ENCODE results near the gene SYNE1. TPM values are rescaled to one million over a fixed set of nuclear protein-coding genes. Genes with fewer than 3 reads are reported as not detected.

SYNE1 gene
- total and polyA plus RNA-seq, 2 of the 8 experiments (the other 6 are each of a cell fraction or from before 2014, with no cell fraction given), result 2.8 to 5.5 TPM

- no peak for TF ChIP-seq CHD7 (IDR thresholded peaks at IDR 0.05; ENCODE audit: insufficient replicate concordance, low read length)
- TF ChIP-seq EP300 (IDR thresholded peaks at IDR 0.05; ENCODE audit: borderline replicate concordance in 1 of 2, low read depth in 2 of 2, low read length in 2 of 2), result no peak
- no peak for TF ChIP-seq KDM1A (IDR thresholded peaks at IDR 0.05; ENCODE audit: borderline replicate concordance, low read length)
- TF ChIP-seq BRCA1 (IDR thresholded peaks at IDR 0.05; ENCODE audit: low read depth, low read length), result no peak
- no peak for TF ChIP-seq ATF2 (IDR thresholded peaks at IDR 0.05; ENCODE audit: low read length)
- TF ChIP-seq SIN3A (conservative IDR thresholded peaks at IDR 0.05 in 1 of 2, IDR thresholded peaks at IDR 0.05 in 1 of 2; ENCODE audit: low read depth in 1 of 2, low read length in 2 of 2), result no peak
- no peak for TF ChIP-seq EZH2 (IDR thresholded peaks at IDR 0.05; ENCODE audit: low read depth, low read length, severe bottlenecking)
- TF ChIP-seq RAD21 (IDR thresholded peaks at IDR 0.05 in 1 of 2, conservative IDR thresholded peaks at IDR 0.05 in 1 of 2; ENCODE audit: low read depth in 2 of 2, low read length in 2 of 2), result no peak
These were observed 28.0 kb downstream of the SYNE1 start (continued) for GRCh38 chr6:152609125-152609670.

Measured in H1 (cell line).